Mesenchymal stem cell (in vitro differentiated cells and primary cell): ENCODE measurements around the gene CCND1.
A peak's percentile ranks its signal among the peaks of the same experiment; 100 is the strongest.

Source experiments
- DNase-seq: peaks from one replicate; pipeline ENCODE4 v3.0.0-alpha.2; 2013
- H2AFZ ChIP-seq: one replicate; pipeline ENCODE4 v1.6.1; 2013; ENCODE audit warnings: low read depth, mild to moderate bottlenecking, control low read depth, inconsistent platforms, low read length, moderate library complexity
- H2AK5ac ChIP-seq: 2 replicates; pipeline ENCODE4 v1.6.1; 2013; ENCODE audit warnings: low read length, moderate library complexity, mild to moderate bottlenecking, inconsistent platforms; ENCODE audit not compliant: severe bottlenecking
- H2BK120ac ChIP-seq: one replicate; pipeline ENCODE4 v1.6.1; 2013; ENCODE audit warnings: low read depth, mild to moderate bottlenecking, inconsistent platforms, low read length, moderate library complexity
- H2BK12ac ChIP-seq, 2 experiments: one replicate each; pipeline ENCODE4 v1.6.1; 2013; ENCODE audit warnings: inconsistent platforms in 2 of 2, low read length in 2 of 2, mild to moderate bottlenecking in 2 of 2, moderate library complexity in 2 of 2, control low read depth in 1 of 2
- H2BK15ac ChIP-seq: one replicate; pipeline ENCODE4 v1.6.1; 2013; ENCODE audit warnings: mild to moderate bottlenecking, low read depth, inconsistent platforms; ENCODE audit not compliant: poor library complexity, severe bottlenecking
- H2BK5ac ChIP-seq: 2 replicates; pipeline ENCODE4 v1.6.1; 2013; ENCODE audit warnings: low read depth, mild to moderate bottlenecking, low read length, control low read depth, inconsistent platforms; ENCODE audit not compliant: poor library complexity, severe bottlenecking
- H3K14ac ChIP-seq, 2 experiments: one replicate each; pipeline ENCODE4 v1.6.1; 2013; ENCODE audit warnings: inconsistent platforms in 2 of 2, low read length in 2 of 2, control low read depth in 1 of 2, mild to moderate bottlenecking in 1 of 2, moderate library complexity in 1 of 2
- H3K18ac ChIP-seq, 2 experiments: one replicate each; pipeline ENCODE4 v1.6.1; 2013; ENCODE audit warnings: inconsistent platforms in 2 of 2, low read length in 2 of 2, control low read depth in 1 of 2, low read depth in 1 of 2, mild to moderate bottlenecking in 1 of 2
- H3K23ac ChIP-seq, 2 experiments: one replicate each; pipeline ENCODE4 v1.6.1; 2013; ENCODE audit warnings: inconsistent platforms in 2 of 2, low read length in 2 of 2, mild to moderate bottlenecking in 2 of 2, moderate library complexity in 2 of 2, control low read depth in 1 of 2
- H3K27ac ChIP-seq: 2 replicates; pipeline ENCODE4 v1.5.1; 2013; ENCODE audit warnings: mild to moderate bottlenecking, moderate library complexity, low read length, control low read depth, inconsistent platforms; ENCODE audit not compliant: poor library complexity, severe bottlenecking
- H3K27me3 ChIP-seq, 2 experiments: 2 replicates each; pipeline versions ENCODE4 v1.6.1 to v1.7.0; 2013; ENCODE audit warnings: low read length in 2 of 2, mild to moderate bottlenecking in 2 of 2, moderate library complexity in 2 of 2, control low read depth in 1 of 2, inconsistent platforms in 1 of 2; ENCODE audit not compliant: control insufficient read depth in 1 of 2, insufficient read depth in 1 of 2
- H3K36me3 ChIP-seq, 2 experiments: 2 replicates each; pipeline versions ENCODE4 v1.6.1 to v1.7.0; 2013; ENCODE audit warnings: low read length in 2 of 2, control low read depth in 1 of 2, inconsistent platforms in 1 of 2, low read depth in 1 of 2, mild to moderate bottlenecking in 1 of 2; ENCODE audit not compliant: insufficient read depth in 2 of 2, control insufficient read depth in 1 of 2
- H3K4ac ChIP-seq, 2 experiments: one replicate each; pipeline ENCODE4 v1.6.1; 2013; ENCODE audit warnings: inconsistent platforms in 2 of 2, low read length in 2 of 2, mild to moderate bottlenecking in 2 of 2, moderate library complexity in 2 of 2, control low read depth in 1 of 2, low read depth in 1 of 2
- H3K4me1 ChIP-seq: 2 replicates; pipeline ENCODE4 v1.6.1; 2013; ENCODE audit warnings: low read depth, low read length, control low read depth; ENCODE audit not compliant: control insufficient read depth, insufficient read depth
- H3K4me2 ChIP-seq: 2 replicates; pipeline ENCODE4 v1.6.1; 2013; ENCODE audit warnings: low read length, mild to moderate bottlenecking, inconsistent platforms; ENCODE audit not compliant: poor library complexity, severe bottlenecking
- H3K4me3 ChIP-seq, 2 experiments: 2 replicates each; pipeline versions ENCODE4 v1.5.1 to v1.7.0; 2013; ENCODE audit warnings: low read length in 2 of 2, mild to moderate bottlenecking in 2 of 2, control low read depth in 1 of 2, low read depth in 1 of 2; ENCODE audit not compliant: insufficient read depth in 1 of 2
- H3K79me1 ChIP-seq: replicated peaks from 2 replicates; pipeline ENCODE4 v1.6.1; 2013; ENCODE audit warnings: mild to moderate bottlenecking, control low read depth, low read length, inconsistent platforms; ENCODE audit not compliant: poor library complexity, severe bottlenecking
- H3K9ac ChIP-seq: 2 replicates; pipeline ENCODE4 v1.7.0; 2013; ENCODE audit warnings: mild to moderate bottlenecking, low read length, moderate library complexity
- H3K9me3 ChIP-seq: 2 replicates; pipeline ENCODE4 v1.7.0; 2013; ENCODE audit warnings: mild to moderate bottlenecking, low read length; ENCODE audit not compliant: control insufficient read depth
- H4K8ac ChIP-seq: one replicate; pipeline ENCODE4 v1.6.1; 2013; ENCODE audit warnings: inconsistent platforms, mild to moderate bottlenecking, low read length, moderate library complexity
- H4K91ac ChIP-seq: one replicate; pipeline ENCODE4 v1.6.1; 2013; ENCODE audit warnings: mild to moderate bottlenecking, low read length, inconsistent platforms
- WGBS: methylation state at CpG from one replicate; pipeline ENCODE4 v1.1.7; 2013; ENCODE audit warnings: mixed read lengths; 5-methylcytosine and 5-hydroxymethylcytosine counted together

The CCND1 gene

DNA sequence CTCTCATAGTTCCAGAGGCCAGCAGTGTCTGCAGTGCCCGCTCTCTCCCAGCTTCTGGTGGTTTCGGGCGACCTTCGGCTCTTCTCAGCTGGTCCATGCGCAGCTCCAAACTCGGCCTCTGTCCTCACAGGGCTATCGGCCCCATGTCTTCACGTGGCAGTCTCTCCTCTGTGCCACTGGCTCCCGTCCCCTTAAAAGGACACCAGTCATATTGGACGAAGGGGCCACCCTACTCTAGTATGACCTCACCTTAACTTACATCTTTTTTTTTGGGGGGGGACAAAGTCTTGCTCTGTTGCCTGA is 20.4 kb downstream of the CCND1 start:
- Histone ChIP-seq H3K27me3 (no peaks in the 10 kb centered on the region), H2BK120ac (no peak overlapping the region), H3K14ac (no peak overlapping the region), H2AK5ac (no peak overlapping the region), H3K4ac (no peak overlapping the region), H2AFZ (no peak overlapping the region), H3K36me3 (peaks cover 37% of the 10 kb centered on the region in 2 experiments), H3K4me3 (no peak overlapping the region), H3K9me3 (no peaks in the 10 kb centered on the region), H3K27ac (no peak overlapping the region), H2BK15ac (no peak overlapping the region), H4K8ac (no peak overlapping the region), H3K4me1 (peaks cover 11% of the 10 kb centered on the region), H2BK12ac (no peak overlapping the region), H3K4me2 (no peak overlapping the region), H3K23ac (no peak overlapping the region), H4K91ac (no peak overlapping the region), H3K79me1 (peaks cover 2% of the 10 kb centered on the region), H3K18ac (no peak overlapping the region), H3K9ac (no peak overlapping the region), H2BK5ac (no peak overlapping the region)
- WGBS, result 77% methylated on average over 10 of the region's 10 CpGs
- DNase-seq, result no peak

DNA sequence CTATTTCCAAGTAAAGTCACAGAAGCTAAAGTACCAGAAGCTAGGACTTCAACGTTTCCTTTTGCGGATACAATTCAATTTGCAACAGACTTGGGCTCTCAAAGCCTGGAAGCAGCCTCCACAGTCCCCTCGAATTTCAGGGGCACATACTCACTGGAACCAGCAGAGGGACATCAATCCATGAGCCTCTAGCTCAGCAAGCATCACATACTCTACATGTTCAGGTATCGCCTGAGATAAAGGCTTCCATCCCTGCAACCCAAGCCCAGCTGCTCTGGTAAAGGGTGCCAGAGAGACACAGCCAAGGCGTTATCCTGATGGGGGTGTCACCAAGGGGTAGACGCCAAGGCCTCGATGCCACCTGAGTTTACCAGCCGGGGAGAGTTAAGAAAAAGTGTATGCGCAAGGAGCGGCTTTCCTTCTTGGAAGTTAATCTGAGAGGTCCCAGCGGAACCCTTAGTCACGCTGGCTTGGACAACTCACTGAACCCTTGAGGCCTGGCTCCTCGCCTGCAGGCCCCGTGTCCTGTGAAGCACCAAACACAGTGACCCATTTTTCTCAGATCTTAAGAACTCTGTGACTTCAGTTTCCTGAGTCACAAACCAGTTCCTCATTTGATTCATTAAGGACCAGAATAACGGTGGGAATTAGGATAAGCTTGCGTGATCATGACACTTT is 21.2 kb downstream of the CCND1 start:
- Histone ChIP-seq H3K27ac (no peak overlapping the region), H3K79me1 (peaks cover 10% of the 10 kb centered on the region), H4K91ac (no peak overlapping the region), H3K18ac (no peak overlapping the region), H2AFZ (no peak overlapping the region), H2BK5ac (no peak overlapping the region), H3K9ac (peak overlapping the region; percentile 39), H2BK12ac (no peak overlapping the region), H3K4ac (no peak overlapping the region), H3K4me3 (no peak overlapping the region), H2BK120ac (no peak overlapping the region), H3K27me3 (no peaks in the 10 kb centered on the region), H3K36me3 (peaks cover 43 to 45% of the 10 kb centered on the region in 2 experiments), H3K14ac (no peak overlapping the region), H2AK5ac (no peak overlapping the region), H3K4me2 (no peak overlapping the region), H3K4me1 (peaks cover 11% of the 10 kb centered on the region), H3K23ac (no peak overlapping the region), H2BK15ac (no peak overlapping the region), H4K8ac (no peak overlapping the region), H3K9me3 (no peaks in the 10 kb centered on the region)
- 93% methylated on average over 16 of the region's 16 CpGs for WGBS
- DNase-seq, result no peak

- Histone ChIP-seq H3K23ac (no peak overlapping the region), H2BK5ac (no peak overlapping the region), H3K9ac (peak overlapping the region; percentile 39), H3K18ac (no peak overlapping the region), H3K14ac (no peak overlapping the region), H3K79me1 (peaks cover 13% of the 10 kb centered on the region), H3K9me3 (no peaks in the 10 kb centered on the region), H2AK5ac (no peak overlapping the region), H3K4ac (no peak overlapping the region), H2BK15ac (no peak overlapping the region), H3K4me2 (no peak overlapping the region), H3K4me1 (peaks cover 9% of the 10 kb centered on the region), H2BK12ac (no peak overlapping the region), H3K4me3 (no peak overlapping the region), H2AFZ (no peak overlapping the region), H4K8ac (no peak overlapping the region), H3K36me3 (peaks cover 49 to 50% of the 10 kb centered on the region in 2 experiments), H3K27ac (no peak overlapping the region), H3K27me3 (no peaks in the 10 kb centered on the region), H4K91ac (no peak overlapping the region), H2BK120ac (no peak overlapping the region)
- 89% methylated on average over 13 of the region's 13 CpGs for WGBS
- DNase-seq, result no peak
These were observed 21.9 kb downstream of the CCND1 start for GRCh38 chr11:69662806-69663205.

GRCh38 chr11:69663326-69663725 is 22.4 kb downstream of the CCND1 start:
- no peak overlapping the region for H2BK12ac ChIP-seq
- H3K4me1 ChIP-seq, result peaks cover 4% of the 10 kb centered on the region
- H3K79me1 ChIP-seq, result peaks cover 16% of the 10 kb centered on the region
- no peak overlapping the region for H2BK5ac ChIP-seq
- no peak overlapping the region for H3K9ac ChIP-seq
- no peak overlapping the region for H3K4ac ChIP-seq
- 95% methylated on average over 6 of the region's 6 CpGs for WGBS
- H3K9me3 ChIP-seq, result no peaks in the 10 kb centered on the region
- H3K36me3 ChIP-seq, result peaks cover 50% of the 10 kb centered on the region in 2 experiments
- no peak overlapping the region for H3K4me2 ChIP-seq
- H3K27me3 ChIP-seq, result no peaks in the 10 kb centered on the region
- H2AFZ ChIP-seq, result no peak overlapping the region
- no peak overlapping the region for H3K18ac ChIP-seq
- no peak overlapping the region for H3K23ac ChIP-seq
- no peak overlapping the region for H2AK5ac ChIP-seq
- no peak for DNase-seq
- H3K27ac ChIP-seq, result no peak overlapping the region
- no peak overlapping the region for H2BK120ac ChIP-seq
- H4K91ac ChIP-seq, result no peak overlapping the region
- no peak overlapping the region for H4K8ac ChIP-seq
- no peak overlapping the region for H3K14ac ChIP-seq
- no peak overlapping the region for H2BK15ac ChIP-seq
- H3K4me3 ChIP-seq, result no peak overlapping the region
